Activated gamma-delta T cell treated with Interleukin-2 at 50 U/mL for 16 hours (primary cell): ENCODE data around the gene MAML2.

Source experiments
- DNase-seq: peaks from one replicate; pipeline ENCODE4 v3.0.0-alpha.2; 2020

Gene MAML2

DNA sequence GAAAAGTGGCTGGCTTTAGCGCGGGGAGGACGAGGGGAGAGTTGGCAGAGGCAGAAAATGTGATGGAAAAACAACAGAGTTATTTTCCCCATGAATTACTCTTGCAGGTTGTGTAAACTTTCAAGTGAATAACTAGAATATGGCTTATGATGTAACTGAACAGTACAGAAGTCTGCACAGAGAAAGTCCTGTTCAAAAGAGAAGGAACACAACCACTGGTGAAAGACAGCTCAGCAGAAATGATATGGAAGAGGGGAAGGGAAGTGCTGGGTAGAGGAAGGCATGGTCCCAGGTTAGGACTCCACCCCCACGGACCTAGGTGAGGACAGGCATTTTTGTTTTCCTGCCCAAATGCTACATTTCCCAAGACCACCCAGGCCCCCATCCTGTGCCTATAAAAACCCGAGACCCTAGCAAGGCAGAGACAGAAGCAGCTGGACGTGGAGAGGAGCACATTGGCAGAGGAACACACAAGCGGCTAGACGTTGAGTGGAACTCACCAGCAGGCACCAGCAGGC lies 77.7 kb downstream of the MAML2 start:
- DNase-seq: no peak

DNA sequence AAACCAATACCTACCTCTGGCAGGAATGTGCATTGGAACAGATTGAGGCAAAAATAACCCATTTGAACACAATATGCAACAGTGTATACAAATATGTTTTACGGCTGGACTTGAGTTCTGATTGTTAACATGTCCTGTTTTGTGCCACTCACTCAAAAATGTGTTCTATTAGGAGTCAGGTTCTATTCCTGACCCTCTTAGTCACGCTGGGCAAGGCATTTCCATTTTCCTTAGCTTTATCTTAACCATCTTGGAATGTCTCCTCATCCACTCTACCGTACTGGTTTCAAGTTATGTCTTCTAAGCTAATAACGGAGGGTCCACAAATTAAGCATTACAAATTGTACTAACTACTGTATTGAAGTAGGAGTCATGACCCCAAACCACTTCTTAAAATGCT lies 78.6 kb downstream of the MAML2 start:
- DNase-seq: no peak

DNA sequence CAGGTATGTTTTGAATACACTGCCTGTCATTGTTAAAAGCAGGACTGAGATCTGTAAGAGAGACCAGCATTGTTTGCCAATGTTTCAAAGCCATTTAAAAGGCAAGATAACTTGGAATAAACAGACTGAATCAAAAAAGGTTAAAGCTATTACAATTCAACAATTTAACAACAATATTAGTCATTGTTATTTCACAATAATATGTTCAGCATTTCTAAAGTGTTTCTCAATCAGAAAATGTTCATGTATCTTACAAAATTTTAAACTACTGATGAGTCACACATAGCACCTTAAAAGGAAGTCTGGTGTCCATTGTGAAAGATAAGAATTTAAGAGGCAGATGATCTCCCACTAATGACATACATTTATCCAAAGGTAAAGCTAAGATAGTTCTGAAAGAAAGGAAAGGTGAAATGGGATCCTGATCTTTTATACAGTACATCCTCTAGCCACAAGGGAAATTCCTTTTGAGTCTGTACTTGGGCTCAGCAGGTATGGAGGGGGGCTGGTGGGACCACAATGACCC lies 79.7 kb downstream of the MAML2 start:
- no peak for DNase-seq

DNA sequence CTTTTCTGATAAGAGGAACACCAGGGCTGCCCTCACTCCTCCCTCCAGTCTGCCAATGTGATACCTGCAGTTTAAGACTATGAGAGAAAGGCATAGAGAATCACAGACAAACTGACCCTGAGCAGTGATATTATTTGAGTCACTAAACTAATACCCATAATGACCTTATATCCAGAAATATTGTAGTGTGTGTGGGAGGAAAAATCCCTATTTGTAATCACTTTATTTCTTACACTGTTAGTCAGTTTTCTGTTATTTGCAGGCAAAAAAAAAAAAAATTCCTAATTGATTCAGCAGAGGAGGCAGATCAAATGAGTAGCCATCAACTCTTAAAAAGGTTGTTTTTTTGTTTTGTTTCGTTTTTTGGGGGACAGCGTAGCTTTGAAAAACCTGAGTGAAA lies 82.5 kb downstream of the MAML2 start:
- DNase-seq: no peak

DNA sequence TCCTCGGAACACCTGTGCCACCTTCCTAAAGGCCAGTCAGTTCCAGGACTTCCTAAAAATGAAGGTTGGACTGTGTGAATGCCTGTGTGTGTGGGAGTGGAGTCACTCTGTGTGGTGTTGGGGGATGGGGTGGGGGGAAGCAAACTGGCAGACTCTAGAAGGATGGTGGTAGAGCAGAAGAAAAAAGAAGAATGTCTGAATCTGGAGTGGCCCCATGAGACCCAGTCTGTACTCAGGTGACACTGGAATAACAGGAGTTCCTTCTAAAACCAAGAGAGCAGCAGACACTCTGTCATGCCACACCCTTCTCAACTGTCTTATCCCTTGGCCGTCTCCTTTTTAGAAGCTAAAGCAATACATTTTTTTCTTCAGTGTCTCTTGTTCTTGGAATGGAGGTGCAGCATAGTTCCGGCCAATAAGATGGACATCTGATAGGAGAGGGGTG lies 82.9 kb downstream of the MAML2 start:
- no peak for DNase-seq

DNA sequence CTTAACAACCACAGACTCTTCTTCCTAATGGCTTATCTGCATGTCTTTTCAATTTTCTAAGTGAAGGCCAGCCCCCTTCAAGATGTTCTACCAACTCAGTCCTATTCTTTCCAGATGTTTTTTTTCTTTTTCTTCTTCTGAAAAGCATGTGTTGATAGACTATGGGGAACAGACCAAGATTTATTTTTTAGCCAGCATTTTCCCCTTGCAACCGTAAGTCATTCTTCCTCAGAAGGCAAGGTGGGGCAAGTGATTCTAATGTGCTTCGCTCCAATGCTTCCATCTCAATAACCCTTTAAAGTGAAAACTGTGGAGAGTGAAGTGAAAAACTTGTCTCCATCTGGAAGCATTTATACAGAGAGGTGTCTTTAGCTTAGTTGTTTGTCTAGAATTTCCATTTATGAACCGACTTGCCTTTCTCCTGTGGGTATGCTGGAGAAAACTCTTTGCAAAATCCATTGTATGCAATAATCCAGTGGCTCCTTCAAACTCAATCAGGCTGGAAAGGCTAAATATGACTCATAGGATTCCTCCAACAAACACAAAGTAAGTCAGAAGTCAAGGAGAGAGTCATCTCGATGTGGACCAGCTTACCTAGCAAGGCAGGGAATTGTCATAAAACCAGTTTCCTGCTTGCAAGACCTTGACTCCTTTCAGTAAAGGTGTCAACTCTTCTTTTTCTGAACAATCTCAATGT lies 83.7 kb downstream of the MAML2 start:
- no peak for DNase-seq

DNA sequence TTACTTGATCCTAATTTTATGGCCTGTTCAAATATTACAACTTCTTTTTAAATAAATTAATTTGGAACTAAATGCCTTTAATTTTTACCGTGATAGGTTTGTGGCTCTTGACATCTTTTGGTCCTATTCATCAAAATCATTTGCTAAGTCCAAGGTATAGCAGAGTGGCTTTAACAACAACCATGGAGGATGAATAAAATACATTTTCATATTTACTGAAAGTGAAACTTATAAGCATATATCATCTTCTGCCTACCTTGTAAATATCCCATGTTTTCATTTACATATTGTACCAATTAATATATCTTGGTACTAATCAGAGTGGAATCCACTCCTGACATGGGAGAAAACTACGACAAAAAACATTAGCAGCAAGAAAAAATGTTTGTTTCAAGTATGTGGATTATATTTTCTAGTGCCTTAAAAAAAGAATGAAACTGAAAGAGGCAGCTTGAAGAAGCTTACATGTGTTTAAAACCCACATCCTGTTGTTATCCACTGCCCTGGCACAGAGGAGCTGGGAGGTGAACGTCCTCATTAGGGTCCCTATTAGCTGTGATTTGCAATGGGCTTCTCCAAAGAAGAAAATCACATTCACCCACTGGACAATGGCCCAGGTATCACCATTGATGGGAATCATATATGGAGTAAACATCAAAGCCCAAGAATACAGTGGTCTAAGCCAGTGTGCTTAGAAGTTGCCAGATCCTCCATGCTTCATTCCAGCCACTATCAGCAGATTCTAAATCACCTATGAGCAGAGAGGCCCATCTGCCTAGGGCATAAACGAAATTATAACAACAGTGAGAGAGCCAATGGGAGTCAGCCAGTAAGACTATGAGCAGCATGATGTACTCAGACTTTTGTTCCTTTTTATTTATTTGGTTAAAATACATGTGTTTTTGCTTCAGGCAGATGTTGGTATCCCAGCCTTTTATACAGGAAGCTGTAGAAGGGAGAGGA lies 84.7 kb downstream of the MAML2 start:
- peak; percentile 45 for DNase-seq

DNA sequence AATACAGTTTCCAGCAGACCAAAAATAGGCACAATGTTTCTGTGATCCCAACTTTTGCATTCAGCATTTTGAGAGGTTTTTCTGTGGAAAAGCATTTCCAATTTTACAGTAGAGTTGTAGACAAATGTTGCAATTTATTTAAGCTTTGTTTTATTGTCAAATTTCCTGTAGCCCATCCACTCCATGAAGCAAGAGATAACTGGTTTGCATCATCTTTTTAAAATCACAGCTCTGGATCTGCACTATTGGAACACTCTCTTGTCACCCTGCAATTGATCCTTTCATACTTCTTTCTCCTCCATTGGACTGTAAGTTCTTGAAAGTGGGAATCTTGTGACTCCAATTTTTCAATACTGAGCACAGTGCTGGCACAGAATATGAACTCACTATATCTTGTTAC lies 86.0 kb downstream of the MAML2 start:
- DNase-seq: no peak

DNA sequence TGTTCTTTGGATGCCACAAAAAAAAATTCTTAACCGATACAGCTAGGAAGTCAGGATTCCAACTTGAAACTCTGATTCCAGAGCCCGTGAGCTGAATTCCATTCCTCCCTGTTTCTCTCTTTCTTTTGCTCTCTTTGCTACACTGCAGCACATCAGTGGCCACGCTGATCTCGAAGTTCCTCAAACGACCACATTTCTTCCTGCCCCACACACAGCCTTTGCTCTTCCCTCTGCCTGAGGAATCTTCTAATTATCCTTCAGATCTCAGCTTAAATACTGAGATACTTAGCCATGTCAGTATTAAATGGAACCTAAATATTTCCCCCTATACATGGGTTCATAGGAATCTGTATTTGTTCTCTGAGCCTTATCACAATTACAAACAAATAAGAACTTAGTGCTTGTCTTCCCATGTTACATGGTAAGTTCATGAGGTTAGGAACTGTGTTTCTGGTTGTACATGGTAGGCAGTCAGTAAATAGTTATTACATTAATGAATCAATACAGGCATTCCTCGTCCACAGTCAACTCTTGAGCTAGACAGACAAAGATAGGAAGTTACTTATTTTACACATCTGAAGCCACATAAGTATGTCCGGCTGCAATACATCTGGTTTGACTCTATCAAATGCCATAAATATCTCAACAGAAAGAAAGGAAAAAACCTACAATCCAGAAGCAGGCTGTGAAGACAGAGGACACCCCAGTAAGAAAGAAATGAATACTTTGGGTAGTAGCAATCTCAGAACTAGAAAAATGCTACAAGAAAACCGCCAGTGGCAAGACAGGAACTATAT lies 86.6 kb downstream of the MAML2 start:
- DNase-seq: no peak

DNA sequence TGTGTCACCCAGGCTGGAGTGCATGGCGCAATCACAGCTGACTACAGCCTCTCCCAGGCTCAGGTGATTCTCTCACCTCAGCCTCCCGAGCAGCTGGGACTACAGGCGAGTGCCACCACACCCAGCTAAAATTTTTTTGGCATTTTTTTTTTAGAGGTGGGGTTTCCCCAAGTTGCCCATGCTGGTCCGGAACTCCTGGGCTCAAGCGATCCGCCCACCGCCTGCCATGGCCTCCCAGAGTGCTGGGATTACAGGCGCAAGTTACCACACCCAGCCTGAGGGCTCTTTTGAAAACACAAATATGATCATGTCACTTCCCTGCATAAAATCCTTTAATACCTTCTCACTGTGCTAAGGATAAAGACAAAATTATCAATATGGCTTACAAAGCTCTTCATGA lies 88.1 kb downstream of the MAML2 start:
- DNase-seq: no peak

DNA sequence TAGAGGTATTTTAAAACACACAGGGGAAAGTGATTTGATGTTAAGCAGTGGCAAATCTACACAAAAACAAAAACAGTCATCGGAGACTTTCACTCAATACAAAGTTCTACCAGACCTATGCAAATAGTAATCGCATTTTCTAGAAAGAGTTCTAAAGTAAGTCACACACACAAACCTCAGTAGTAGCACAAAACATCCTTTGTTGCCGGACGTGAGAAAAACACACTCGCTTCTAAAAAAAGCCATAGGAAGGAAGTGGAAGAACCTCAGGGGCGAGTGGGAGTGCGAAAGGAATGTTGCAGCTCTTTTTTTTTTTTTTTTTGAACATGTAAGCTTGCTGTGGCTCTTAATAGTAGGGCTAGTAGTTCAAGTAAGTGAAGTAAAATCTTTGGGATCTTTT lies 88.9 kb downstream of the MAML2 start:
- DNase-seq: peak; percentile 17

DNA sequence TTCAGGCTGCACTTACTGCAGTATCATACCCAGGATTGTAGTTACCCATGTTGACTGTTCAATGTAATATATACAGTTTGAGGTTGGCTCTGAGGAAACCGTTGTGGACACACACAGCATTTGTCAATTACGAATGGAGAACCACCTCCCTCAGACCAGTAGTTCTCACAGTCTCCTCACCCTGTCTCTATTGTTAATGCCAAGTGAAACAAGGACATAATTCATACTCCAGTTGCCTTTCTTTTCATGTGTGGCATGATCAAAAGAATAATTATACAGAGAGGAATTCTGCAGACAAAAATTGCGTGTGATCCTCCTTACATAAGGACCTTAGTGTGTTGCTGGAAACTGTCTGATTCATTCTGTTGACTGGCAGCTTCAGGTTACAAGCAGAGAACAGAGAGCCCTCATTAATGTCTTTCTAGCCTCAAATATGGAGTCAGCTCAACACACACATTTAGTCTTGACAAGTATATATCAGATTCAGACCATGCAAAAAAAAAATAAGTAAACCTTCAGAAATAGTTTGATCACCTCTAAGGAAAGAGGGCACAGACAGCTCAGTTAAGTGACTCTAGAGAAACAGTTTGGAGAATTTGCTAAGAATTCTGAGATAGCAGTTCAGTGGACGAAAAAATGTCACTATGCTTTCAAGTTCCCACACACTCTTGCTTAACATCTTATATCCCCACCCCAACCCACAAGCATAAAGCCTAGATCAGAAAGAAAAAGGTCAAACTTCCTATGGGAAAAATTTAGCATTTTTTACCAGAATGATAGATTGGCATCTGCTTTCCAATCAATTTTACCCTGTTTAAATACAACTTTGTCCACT lies 96.1 kb downstream of the MAML2 start:
- DNase-seq: no peak

DNA sequence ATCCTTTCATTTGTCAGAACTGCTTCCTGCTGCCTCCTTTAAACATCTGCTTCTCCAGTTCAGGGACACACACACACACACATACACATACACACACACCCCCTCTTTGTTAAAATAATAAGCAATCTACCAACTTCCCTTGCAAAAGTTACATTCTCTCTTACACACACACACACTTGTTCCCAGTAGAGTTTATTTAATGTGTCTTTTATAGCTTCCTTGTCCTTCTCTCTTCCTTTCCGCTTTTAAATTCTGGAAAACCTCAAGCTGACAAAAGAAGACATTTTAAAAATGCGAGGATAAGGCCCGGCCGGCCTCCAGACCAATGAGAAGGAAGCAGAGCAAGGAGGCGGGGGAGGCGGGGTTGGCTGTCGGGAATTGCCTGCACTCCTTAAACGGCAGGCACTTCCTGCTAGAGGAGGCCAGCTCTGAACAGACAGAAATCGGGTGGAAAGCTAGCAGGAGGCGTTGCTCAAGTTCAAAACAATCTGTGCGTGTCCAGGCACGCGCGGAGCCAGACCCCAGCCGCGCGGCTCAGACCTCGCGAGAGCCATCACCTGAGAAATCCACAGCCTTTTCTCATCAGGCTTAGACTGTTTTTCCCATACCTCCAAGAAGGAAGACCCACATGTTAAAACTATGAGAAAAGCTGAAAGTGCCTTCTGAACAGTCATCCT lies 99.9 kb downstream of the MAML2 start:
- peak; percentile 59 for DNase-seq

DNA sequence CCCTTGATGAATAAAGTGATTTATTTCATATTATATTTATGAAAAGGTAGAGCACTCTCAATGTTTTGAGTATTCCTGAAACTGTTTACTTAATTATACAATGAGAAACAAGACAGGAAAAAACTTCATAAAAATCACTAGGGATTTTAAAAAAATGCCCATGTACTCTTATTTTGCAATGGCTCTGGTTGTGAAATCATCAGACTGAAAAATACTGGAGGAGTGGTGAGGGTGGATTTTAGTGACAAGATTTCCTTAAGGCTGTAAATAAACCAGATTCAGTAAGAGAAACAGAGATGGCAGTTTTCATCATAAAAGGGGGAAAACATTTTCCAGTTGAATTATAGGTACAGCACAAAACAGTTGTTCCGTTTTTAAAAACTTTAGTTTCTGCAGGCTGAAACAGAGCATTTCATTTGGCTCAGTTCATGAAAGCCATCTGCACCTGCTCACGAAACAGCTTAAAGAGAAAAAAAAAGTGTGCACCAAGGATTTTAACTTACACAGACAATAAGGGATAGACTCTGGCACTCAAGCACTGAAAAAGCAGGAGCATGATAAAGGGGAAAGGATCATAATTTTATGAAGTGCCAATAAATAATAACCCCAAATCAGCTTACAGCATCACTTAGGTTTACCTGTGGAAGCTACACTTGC lies 100.7 kb downstream of the MAML2 start:
- DNase-seq: no peak

DNA sequence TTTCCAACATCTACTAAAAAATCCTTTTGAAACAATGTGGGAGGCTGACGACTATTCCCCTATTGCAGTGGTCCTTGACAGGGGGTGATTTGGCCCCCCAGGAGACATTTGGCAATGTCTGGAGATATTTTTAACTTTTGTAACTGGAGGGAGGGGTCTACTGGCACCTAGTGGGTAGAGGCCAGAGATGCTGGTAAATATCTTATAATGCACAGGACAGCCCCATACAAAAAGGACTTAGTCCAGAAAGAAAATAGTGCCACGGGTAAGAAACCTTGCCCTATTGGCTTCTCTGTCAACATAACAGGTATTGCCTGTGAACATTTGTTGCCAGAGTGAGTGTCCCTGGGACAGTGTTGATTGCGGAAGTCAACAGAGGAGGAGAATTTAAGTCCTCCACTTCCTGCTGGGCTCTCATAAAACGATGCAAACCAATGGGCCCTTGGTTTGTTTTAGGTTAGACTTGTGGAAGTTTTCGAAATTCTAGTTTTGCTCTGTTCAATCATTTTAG lies 101.6 kb downstream of the MAML2 start:
- no peak for DNase-seq

DNA sequence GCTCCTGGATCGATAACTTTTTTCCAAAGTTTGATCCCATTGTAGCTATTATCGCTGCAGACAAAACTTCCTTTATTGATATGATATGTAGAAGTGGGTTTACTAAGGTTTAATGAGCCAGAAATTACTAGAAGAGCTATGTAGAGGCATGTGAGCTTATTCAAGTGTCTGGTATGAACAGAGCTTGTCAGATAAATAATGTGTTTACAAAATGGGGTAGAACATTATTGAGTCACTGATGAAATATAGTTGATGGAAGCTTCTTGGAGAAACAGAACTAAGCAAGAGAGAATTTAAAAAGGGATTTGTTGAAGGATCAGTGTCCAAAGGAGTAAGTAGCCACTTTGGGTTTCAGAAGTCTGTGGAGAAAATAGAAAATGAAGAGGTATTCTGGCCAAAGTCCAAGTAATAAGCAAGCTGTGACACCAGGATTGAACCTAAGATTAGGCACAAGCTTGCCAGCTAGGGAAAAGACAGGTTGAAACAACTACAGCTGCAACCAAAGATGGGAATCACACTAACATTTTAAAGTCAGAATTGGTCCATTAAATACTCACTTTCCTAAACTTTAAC lies 104.3 kb downstream of the MAML2 start:
- DNase-seq: no peak

DNA sequence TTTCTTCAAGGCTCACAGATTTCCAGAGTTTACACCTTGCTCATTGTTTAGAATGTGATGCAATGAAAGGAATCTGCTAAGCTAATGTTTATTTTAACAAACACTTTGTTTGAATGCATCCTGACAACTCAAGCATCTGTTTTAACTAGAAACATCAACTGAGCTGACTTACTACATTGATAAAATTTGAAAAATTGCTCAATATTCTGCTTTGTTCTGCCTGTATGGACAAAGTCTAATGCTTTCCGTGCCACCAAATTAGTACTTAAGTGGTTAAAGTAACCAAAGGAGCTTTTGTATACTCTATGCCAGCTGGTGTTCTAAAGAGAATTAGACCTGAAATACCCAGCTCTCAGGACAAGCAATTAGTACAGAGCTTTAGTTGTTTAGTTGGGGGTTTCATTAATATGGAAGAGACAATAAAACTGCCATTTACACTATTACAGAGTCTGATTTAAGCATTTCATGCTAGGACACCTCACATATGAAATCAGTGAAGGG lies 105.2 kb downstream of the MAML2 start:
- no peak for DNase-seq

DNA sequence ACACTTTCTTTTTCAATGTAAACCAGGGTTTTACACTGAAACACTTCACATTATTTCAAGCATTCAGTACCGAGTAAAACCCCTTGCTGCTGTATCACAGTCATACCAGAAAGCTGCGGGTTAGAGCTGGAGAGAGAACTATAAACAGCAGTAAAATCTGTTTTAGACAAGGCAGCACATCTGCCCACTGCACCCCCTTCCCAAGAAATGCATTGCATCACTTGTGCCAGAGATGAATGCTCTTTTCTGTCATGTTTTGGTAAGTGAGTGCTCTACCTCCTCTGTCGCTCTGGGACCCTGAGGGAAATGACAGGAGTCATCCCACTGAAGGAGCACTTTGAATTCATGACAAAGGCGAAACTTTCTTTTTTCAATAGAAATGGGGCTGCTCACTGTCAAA lies 107.2 kb downstream of the MAML2 start:
- DNase-seq: no peak

DNA sequence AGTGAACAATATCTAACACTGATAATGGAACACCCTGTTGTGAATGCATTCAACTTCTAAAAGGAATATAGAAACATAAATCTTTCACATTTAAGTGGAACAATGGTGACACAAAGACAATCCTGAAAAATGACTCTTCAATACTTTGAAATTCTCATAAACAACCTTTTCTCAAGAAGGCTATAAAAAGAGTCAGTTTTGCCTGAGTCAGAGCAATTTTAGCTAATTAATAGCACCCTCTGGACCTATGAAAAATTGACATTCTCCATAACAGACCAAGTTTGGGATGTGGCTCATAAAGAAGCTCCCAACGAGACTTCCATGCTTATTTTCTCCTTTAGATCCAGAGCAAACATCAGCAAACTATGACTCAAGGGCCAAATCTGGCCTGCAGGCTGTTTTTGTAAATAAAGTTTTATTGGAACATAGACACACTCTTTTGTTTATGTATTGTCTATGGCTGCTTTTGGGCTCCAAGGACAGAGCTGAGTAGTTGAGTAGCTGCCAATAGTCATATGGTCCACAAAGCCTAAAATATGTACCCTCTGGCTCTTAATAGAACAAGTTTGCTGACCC lies 108.0 kb downstream of the MAML2 start:
- DNase-seq: no peak

DNA sequence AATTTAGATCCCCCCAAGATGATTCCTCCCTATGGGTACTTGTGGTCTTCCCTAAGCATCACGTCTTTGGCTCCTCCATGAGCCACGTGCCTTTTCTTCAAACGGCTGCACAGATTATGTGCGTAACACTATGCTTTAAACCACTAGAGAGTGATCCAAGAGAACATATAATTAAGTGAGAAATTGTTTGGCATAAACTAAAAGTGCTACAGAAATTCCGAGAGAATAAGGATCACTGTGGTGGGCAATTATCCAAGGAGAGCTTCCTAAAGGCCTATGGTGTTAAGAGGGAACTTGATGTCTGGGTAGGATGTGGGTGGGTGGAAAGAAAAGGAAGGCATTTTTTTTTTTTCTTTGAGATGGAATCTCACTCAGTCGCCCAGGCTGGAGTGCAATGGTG lies 110.9 kb downstream of the MAML2 start:
- no peak for DNase-seq
